ENCODE results near the gene FBXO5.
A peak's percentile ranks its signal among the peaks of the same experiment; 100 is the strongest.

Gene FBXO5, protein sequence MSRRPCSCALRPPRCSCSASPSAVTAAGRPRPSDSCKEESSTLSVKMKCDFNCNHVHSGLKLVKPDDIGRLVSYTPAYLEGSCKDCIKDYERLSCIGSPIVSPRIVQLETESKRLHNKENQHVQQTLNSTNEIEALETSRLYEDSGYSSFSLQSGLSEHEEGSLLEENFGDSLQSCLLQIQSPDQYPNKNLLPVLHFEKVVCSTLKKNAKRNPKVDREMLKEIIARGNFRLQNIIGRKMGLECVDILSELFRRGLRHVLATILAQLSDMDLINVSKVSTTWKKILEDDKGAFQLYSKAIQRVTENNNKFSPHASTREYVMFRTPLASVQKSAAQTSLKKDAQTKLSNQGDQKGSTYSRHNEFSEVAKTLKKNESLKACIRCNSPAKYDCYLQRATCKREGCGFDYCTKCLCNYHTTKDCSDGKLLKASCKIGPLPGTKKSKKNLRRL

DNA sequence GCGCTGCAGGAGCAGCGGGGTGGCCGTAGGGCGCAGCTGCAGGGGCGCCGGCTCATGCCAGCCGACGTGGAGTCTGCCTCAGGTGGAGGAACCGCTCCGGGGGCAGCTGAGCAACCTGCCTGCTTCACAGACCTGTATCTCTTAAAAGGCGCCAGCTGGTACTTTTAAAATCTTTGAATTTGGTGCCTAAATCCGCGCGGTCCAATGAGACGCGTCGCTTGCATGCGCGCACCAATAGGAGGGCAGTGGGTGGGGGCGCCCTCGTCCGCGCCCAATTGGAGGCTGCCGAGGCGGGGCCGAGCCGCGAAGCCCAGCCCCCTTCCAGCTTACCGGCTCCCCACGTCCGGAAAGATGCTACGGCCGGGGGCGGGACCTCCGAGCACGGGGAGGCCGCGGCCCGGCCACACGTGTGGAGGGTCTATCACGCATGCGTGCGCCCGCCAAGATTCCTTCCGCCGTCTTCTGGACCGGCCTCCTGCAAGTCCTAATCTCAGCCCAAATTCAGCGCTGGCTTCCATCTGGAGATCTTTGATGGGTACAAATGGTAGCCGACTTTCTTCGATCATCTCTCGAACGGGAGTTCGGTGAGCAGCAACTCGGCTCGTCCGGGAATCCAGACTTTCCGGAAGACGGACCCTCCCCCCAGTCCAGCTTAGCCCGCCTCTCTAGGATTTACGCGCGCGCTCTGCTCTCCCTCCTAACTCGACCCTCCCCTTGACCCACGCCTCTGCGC lies at the start of gene FBXO5:
Gene FBXO5 (minus strand): TSS at position 138 of the 733 bp plus-strand sequence. CDS start 82 bp downstream, at position 56.
- H3K4me1 ChIP-seq (ENCODE audit: control insufficient read depth, insufficient read depth, low read length), result peaks cover 5% of the 10 kb centered on the region
- peak within 1 kb of the TSS; percentile 83 for H3K4me3 ChIP-seq (ENCODE audit: low read length)
- peak within 1 kb of the TSS; percentile 74 for H3K9ac ChIP-seq (ENCODE audit: low read length)
- H3K36me3 ChIP-seq (ENCODE audit: control insufficient read depth, insufficient read depth, low read length), result no peaks in the 10 kb centered on the region
- peak within 1 kb of the TSS; percentile 91 for H3K27ac ChIP-seq (ENCODE audit: low read depth, low read length)
- no peaks in the 10 kb centered on the region for H3K27me3 ChIP-seq (ENCODE audit: control insufficient read depth, insufficient read depth, low read length)

DNA sequence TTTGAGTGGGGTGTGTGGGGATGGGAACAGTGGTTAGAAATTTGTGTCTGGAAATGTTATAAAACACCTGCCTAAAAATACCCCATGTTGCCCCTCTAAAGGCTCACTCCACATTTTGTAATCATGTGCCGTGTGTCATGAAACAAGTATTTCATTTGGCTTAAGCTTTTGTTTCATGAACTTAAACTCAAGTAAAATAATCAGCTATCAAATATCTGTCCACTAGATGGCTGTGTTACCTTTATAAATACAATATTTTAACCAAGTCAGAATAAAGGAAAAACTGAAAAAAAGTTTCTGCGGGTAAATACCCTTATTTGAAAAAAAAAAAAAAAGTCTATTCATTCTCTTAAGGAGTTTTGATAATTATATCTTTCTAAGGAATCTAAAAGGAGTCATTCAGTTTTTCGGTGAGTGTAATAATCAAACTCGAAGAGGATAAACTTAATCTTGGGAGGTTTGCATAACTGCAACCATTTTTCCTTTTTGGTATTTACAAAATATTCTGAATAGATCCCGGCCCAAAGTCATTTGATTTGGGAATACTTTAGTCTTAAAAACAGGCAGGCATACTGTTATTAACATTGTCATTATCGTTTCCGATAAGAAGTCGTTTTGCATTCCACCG lies 49.5 kb upstream of the FBXO5 start:
- Histone ChIP-seq H3K9ac (ENCODE audit: low read length) (no peak overlapping the region), H3K4me1 (ENCODE audit: control insufficient read depth, insufficient read depth, low read length) (no peaks in the 10 kb centered on the region), H3K27me3 (ENCODE audit: control insufficient read depth, insufficient read depth, low read length) (no peaks in the 10 kb centered on the region), H3K27ac (ENCODE audit: low read depth, low read length) (no peak overlapping the region), H3K4me3 (ENCODE audit: low read length) (no peak overlapping the region), H3K36me3 (ENCODE audit: control insufficient read depth, insufficient read depth, low read length) (no peaks in the 10 kb centered on the region)

DNA sequence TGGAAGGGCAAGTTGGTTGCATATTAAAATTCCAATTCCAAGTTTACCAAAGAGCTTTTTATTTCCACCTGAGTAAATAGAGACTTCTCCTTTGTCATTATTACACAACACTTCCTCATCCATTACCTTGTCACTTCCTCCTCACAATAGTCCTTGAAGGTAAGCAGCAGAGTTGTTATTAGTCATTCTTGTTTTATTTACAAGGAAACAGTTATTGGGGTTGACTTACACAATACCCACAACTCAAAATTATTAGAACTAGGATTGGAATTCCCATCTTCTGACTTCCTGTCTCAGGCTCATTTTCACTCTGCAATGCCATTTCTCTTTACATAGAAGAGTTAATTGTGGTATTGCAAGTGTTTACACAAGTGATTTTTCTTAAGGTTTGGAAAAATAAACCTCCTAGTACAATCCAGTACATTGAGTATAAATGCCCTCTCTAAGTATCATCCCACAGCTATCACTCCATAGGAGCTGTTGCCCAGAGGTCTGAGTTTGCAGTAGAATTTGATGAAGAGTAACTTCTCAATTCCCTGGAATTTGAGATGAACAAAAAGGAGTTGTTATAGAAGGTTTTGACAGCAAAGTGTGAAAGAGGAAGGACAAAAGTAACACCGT lies 48.6 kb upstream of the FBXO5 start:
- no peak overlapping the region for H3K4me3 ChIP-seq (ENCODE audit: low read length)
- H3K4me1 ChIP-seq (ENCODE audit: control insufficient read depth, insufficient read depth, low read length), result no peaks in the 10 kb centered on the region
- no peaks in the 10 kb centered on the region for H3K27me3 ChIP-seq (ENCODE audit: control insufficient read depth, insufficient read depth, low read length)
- no peak overlapping the region for H3K27ac ChIP-seq (ENCODE audit: low read depth, low read length)
- H3K9ac ChIP-seq (ENCODE audit: low read length), result no peak overlapping the region
- no peaks in the 10 kb centered on the region for H3K36me3 ChIP-seq (ENCODE audit: control insufficient read depth, insufficient read depth, low read length)

DNA sequence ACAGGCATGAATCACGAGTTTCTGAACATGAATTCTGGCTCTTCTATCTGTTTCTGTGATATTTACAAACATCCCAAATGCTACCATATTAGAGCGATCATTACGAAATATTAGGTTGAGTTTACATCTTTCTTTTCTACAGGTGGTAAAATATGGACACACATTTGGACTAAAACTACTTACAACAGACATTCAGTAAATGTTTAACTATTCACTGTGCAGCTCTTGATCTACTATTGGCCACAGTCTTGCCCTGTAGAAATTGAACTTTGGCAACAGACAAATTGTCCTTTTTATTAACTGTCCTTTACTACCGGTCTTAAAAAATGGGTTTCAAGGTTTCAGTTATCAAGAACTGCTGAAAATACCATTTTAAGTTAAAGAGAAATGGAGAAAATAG lies 46.1 kb upstream of the FBXO5 start:
- no peak overlapping the region for H3K27ac ChIP-seq (ENCODE audit: low read depth, low read length)
- no peak overlapping the region for H3K4me3 ChIP-seq (ENCODE audit: low read length)
- H3K9ac ChIP-seq (ENCODE audit: low read length), result no peak overlapping the region
- no peaks in the 10 kb centered on the region for H3K27me3 ChIP-seq (ENCODE audit: control insufficient read depth, insufficient read depth, low read length)
- H3K4me1 ChIP-seq (ENCODE audit: control insufficient read depth, insufficient read depth, low read length), result no peaks in the 10 kb centered on the region
- H3K36me3 ChIP-seq (ENCODE audit: control insufficient read depth, insufficient read depth, low read length), result no peaks in the 10 kb centered on the region

DNA sequence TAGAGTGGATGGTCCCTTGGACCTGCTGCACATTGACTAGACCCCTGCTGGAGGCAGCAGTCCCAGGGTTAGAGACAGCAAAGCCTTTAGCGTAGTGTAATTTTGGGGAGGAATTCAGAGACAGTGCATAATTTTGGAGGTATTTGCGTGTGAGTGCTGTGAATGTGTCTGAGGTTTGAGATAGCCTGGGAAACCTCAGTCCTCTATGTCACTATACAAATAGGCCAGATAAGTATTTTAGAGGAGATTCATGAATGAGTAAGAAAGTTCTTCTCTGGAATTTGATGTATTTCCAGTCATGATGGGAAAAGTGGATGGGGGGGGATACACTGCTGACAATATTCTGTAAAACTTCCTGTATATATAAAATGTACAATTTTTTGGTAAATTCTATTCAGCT lies 45.4 kb upstream of the FBXO5 start:
- H3K36me3 ChIP-seq (ENCODE audit: control insufficient read depth, insufficient read depth, low read length), result no peaks in the 10 kb centered on the region
- no peaks in the 10 kb centered on the region for H3K27me3 ChIP-seq (ENCODE audit: control insufficient read depth, insufficient read depth, low read length)
- H3K27ac ChIP-seq (ENCODE audit: low read depth, low read length), result no peak overlapping the region
- H3K9ac ChIP-seq (ENCODE audit: low read length), result no peak overlapping the region
- no peaks in the 10 kb centered on the region for H3K4me1 ChIP-seq (ENCODE audit: control insufficient read depth, insufficient read depth, low read length)
- H3K4me3 ChIP-seq (ENCODE audit: low read length), result no peak overlapping the region

DNA sequence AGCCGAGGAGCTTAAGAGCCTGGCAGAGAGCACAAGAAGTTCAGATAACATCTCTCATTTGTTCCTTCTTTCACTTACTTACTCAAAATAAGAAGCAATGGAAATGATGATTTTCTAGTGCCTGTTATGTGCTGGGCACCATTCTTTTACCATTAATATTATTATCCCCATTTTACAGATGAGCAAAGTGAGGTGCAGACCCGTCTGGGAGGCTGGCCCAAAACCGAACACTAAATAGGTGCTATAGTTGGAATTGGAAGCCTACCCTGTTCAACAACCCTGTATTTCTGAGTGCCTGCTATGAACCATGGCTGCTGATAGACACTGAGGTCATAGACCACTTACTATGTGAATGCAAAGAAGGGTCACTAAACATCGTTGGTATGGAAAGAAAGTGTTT lies 44.6 kb upstream of the FBXO5 start:
- Histone ChIP-seq H3K27ac (ENCODE audit: low read depth, low read length) (no peak overlapping the region), H3K27me3 (ENCODE audit: control insufficient read depth, insufficient read depth, low read length) (no peaks in the 10 kb centered on the region), H3K9ac (ENCODE audit: low read length) (no peak overlapping the region), H3K36me3 (ENCODE audit: control insufficient read depth, insufficient read depth, low read length) (no peaks in the 10 kb centered on the region), H3K4me1 (ENCODE audit: control insufficient read depth, insufficient read depth, low read length) (no peaks in the 10 kb centered on the region), H3K4me3 (ENCODE audit: low read length) (no peak overlapping the region)

DNA sequence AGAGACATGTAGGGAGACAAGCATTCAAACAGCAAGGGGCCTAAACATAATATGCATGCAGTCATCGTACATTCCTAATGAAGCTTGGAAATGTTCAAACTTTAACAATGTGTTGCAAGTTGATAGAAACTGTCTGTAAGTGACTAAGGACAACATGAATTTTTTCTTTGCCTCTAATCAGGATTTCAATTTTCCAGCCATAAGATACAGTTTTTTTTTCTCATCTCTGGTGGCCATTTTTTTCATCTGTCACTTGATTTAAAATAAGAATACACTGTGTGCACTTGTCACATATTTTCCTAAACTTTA lies 41.8 kb upstream of the FBXO5 start:
- Histone ChIP-seq H3K4me1 (ENCODE audit: control insufficient read depth, insufficient read depth, low read length) (no peaks in the 10 kb centered on the region), H3K9ac (ENCODE audit: low read length) (no peak overlapping the region), H3K27ac (ENCODE audit: low read depth, low read length) (no peak overlapping the region), H3K27me3 (ENCODE audit: control insufficient read depth, insufficient read depth, low read length) (no peaks in the 10 kb centered on the region), H3K36me3 (ENCODE audit: control insufficient read depth, insufficient read depth, low read length) (no peaks in the 10 kb centered on the region), H3K4me3 (ENCODE audit: low read length) (no peak overlapping the region)

DNA sequence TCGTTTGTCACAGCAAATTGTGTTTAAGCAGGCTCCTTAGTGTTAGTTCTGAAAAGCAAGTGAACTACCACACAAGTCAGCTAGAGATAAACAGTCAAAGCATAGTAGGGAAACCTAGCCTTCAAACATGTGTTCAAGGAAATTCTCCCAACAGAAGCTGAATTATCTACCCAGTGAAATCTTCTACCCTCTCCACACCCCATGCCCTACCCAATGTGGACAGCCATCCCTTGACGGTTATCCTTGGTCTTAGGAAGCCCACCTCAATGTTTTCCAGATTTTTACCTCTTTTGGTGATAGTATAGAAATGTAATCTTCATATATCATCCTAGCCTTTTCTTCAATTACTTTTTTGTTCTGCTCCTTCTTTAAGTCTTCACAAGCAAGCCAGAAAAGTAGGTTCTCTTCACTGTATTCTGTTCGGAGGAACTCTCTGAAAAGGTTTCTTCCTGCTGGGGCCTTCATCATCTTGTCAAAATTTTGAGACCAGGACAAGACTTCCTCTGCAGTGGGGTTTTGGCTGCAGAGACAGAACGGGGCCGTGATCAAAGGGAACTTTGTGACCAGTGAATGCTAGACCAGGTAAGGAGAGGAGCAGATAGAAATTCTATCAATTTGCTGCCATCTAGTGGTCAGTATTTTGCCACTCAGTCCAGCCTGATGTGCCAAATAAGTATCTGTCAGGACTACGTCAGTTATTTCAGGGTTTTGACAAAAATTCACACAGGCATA lies 41.3 kb upstream of the FBXO5 start:
- H3K36me3 ChIP-seq (ENCODE audit: control insufficient read depth, insufficient read depth, low read length), result no peaks in the 10 kb centered on the region
- H3K9ac ChIP-seq (ENCODE audit: low read length), result no peak overlapping the region
- H3K4me1 ChIP-seq (ENCODE audit: control insufficient read depth, insufficient read depth, low read length), result no peaks in the 10 kb centered on the region
- H3K4me3 ChIP-seq (ENCODE audit: low read length), result no peak overlapping the region
- no peak overlapping the region for H3K27ac ChIP-seq (ENCODE audit: low read depth, low read length)
- no peaks in the 10 kb centered on the region for H3K27me3 ChIP-seq (ENCODE audit: control insufficient read depth, insufficient read depth, low read length)

DNA sequence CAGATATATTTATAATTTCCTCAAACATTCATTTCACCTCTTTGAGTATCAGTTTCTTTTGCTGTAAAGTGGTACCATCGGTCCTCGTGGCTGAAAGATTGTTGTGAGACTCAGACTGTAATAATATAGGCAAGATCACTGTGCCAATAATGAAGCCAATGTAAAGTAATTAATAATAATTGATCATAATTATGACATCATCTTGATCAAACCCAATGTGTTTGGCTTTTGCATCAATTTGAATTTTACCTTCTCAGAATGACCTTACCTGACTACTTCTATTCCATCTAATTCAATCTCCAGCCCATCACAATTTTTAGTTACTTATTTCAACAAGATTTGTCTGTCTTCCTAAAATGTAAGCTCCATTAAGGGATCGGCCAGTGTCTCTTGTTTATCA lies 35.5 kb upstream of the FBXO5 start:
- H3K4me1 ChIP-seq (ENCODE audit: control insufficient read depth, insufficient read depth, low read length), result no peaks in the 10 kb centered on the region
- no peak overlapping the region for H3K4me3 ChIP-seq (ENCODE audit: low read length)
- H3K9ac ChIP-seq (ENCODE audit: low read length), result no peak overlapping the region
- no peaks in the 10 kb centered on the region for H3K27me3 ChIP-seq (ENCODE audit: control insufficient read depth, insufficient read depth, low read length)
- no peaks in the 10 kb centered on the region for H3K36me3 ChIP-seq (ENCODE audit: control insufficient read depth, insufficient read depth, low read length)
- no peak overlapping the region for H3K27ac ChIP-seq (ENCODE audit: low read depth, low read length)

DNA sequence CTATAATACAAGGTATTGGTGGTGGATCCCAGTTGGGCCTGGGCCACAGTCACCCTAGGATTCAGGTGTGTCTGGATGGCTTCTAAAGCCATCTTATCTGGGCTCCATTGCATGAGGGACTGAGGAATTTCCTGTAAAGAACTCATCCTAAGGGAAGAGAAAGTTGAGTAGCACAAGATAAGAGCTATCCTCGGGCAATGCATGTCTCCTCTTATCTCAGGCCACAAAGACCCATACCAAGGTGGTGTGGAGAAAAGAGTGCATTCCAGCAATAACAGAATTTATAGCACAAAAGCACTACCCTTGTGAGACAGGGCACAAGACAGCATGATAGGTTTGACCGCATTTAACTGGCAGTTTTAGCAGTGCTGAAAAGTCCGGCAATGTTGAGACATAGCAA lies 34.0 kb upstream of the FBXO5 start:
- no peaks in the 10 kb centered on the region for H3K36me3 ChIP-seq (ENCODE audit: control insufficient read depth, insufficient read depth, low read length)
- no peaks in the 10 kb centered on the region for H3K4me1 ChIP-seq (ENCODE audit: control insufficient read depth, insufficient read depth, low read length)
- H3K27me3 ChIP-seq (ENCODE audit: control insufficient read depth, insufficient read depth, low read length), result no peaks in the 10 kb centered on the region
- H3K4me3 ChIP-seq (ENCODE audit: low read length), result no peak overlapping the region
- H3K9ac ChIP-seq (ENCODE audit: low read length), result no peak overlapping the region
- no peak overlapping the region for H3K27ac ChIP-seq (ENCODE audit: low read depth, low read length)

DNA sequence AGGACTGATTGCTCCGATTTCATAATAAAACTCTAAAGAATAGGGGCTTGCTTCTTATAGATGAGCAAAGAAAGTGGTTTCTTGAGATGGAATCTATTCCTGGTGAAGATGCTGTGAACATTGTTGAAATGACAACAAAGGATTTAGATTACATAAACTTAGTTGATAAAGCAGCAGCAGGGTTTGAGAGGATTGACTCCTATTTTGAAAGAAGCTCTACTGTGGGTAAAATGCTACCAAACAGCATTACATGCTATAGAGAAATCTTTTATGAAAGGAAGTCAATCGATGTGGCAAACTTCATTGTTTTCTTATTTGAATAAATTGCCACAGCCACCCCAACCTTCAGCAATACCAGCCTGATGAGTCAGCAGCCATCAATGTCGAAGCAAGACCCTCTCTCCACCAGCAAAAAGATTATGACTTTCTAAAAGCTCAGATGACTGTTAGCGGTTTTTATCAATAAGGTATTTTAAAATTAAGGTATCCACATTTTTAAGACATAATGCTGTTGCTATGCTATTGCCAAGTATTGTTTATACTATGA lies 32.3 kb upstream of the FBXO5 start:
- Histone ChIP-seq H3K9ac (ENCODE audit: low read length) (no peak overlapping the region), H3K4me1 (ENCODE audit: control insufficient read depth, insufficient read depth, low read length) (no peaks in the 10 kb centered on the region), H3K27ac (ENCODE audit: low read depth, low read length) (no peak overlapping the region), H3K27me3 (ENCODE audit: control insufficient read depth, insufficient read depth, low read length) (no peaks in the 10 kb centered on the region), H3K36me3 (ENCODE audit: control insufficient read depth, insufficient read depth, low read length) (no peaks in the 10 kb centered on the region), H3K4me3 (ENCODE audit: low read length) (no peak overlapping the region)

DNA sequence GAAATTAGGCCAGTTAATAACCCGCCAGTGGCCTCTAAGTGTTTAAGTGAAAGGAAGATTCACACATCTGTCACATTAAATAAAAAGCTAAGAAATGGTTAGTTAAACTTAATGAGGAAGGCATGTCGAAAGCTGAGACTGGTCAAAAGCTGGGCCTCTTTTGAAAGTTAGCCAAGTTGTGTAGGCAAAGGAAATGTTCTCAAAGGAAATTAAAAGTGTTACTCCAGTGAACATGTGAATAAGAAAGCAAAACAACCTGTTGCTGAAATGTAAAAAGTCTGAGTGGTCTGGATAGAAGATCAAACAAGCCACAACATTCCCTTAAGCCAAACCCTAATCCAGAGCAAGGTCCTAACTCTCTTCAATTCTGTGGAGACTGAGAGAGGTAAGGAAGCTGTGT lies 30.6 kb upstream of the FBXO5 start:
- Histone ChIP-seq H3K9ac (ENCODE audit: low read length) (no peak overlapping the region), H3K27me3 (ENCODE audit: control insufficient read depth, insufficient read depth, low read length) (no peaks in the 10 kb centered on the region), H3K27ac (ENCODE audit: low read depth, low read length) (no peak overlapping the region), H3K36me3 (ENCODE audit: control insufficient read depth, insufficient read depth, low read length) (no peaks in the 10 kb centered on the region), H3K4me1 (ENCODE audit: control insufficient read depth, insufficient read depth, low read length) (no peaks in the 10 kb centered on the region), H3K4me3 (ENCODE audit: low read length) (no peak overlapping the region)
